ENCODE results near the gene SH3GL2. TPM values are rescaled to one million over a fixed set of nuclear protein-coding genes. Genes with fewer than 3 reads are reported as not detected.

SH3GL2 gene
- 3.6 TPM in 1 of 2 replicates, not detected in the other for total RNA-seq

GRCh38 chr9:17578911-17579793, at the start of gene SH3GL2:
Gene SH3GL2, plus strand, starts transcription at chr9:17579066.
- DNase-seq (ENCODE audit: extremely low read depth, low read depth, low spot score), result no peak

- DNase-seq (ENCODE audit: extremely low read depth, low read depth, low spot score), result no peak
Observed at GRCh38 chr9:17531642-17532254, 47.1 kb upstream of the SH3GL2 start.

GRCh38 chr9:17532461-17532860, 46.4 kb upstream of the SH3GL2 start:
- no peak for DNase-seq (ENCODE audit: extremely low read depth, low read depth, low spot score)

- no peak for DNase-seq (ENCODE audit: extremely low read depth, low read depth, low spot score)
Observed at GRCh38 chr9:17535176-17535575, 43.7 kb upstream of the SH3GL2 start.

- no peak for DNase-seq (ENCODE audit: extremely low read depth, low read depth, low spot score)
Observed at GRCh38 chr9:17536027-17536426, 42.8 kb upstream of the SH3GL2 start.

- DNase-seq (ENCODE audit: extremely low read depth, low read depth, low spot score), result no peak
Observed at GRCh38 chr9:17551023-17551422, 27.8 kb upstream of the SH3GL2 start.

- DNase-seq (ENCODE audit: extremely low read depth, low read depth, low spot score), result no peak
Observed at GRCh38 chr9:17555362-17556054, 23.4 kb upstream of the SH3GL2 start.

- DNase-seq (ENCODE audit: extremely low read depth, low read depth, low spot score), result no peak
Observed at GRCh38 chr9:17556255-17556654, 22.6 kb upstream of the SH3GL2 start.

- DNase-seq (ENCODE audit: extremely low read depth, low read depth, low spot score), result no peak
Observed at GRCh38 chr9:17556935-17557334, 21.9 kb upstream of the SH3GL2 start.

- no peak for DNase-seq (ENCODE audit: extremely low read depth, low read depth, low spot score)
Observed at GRCh38 chr9:17571825-17572224, 7.0 kb upstream of the SH3GL2 start.

- DNase-seq (ENCODE audit: extremely low read depth, low read depth, low spot score), result no peak
Observed at GRCh38 chr9:17574342-17574741, 4.5 kb upstream of the SH3GL2 start.

GRCh38 chr9:17578577-17578910, 322 bp upstream of the SH3GL2 start:
- no peak for DNase-seq (ENCODE audit: extremely low read depth, low read depth, low spot score)

GRCh38 chr9:17580119-17580518, 1.3 kb downstream of the SH3GL2 start:
- DNase-seq (ENCODE audit: extremely low read depth, low read depth, low spot score), result no peak

- DNase-seq (ENCODE audit: extremely low read depth, low read depth, low spot score), result no peak
Observed at GRCh38 chr9:17587113-17587512, 8.2 kb downstream of the SH3GL2 start.

- DNase-seq (ENCODE audit: extremely low read depth, low read depth, low spot score), result no peak
Observed at GRCh38 chr9:17588395-17588794, 9.5 kb downstream of the SH3GL2 start.

GRCh38 chr9:17588941-17589340, 10.1 kb downstream of the SH3GL2 start:
- no peak for DNase-seq (ENCODE audit: extremely low read depth, low read depth, low spot score)

GRCh38 chr9:17589771-17590170, 10.9 kb downstream of the SH3GL2 start:
- no peak for DNase-seq (ENCODE audit: extremely low read depth, low read depth, low spot score)

GRCh38 chr9:17594961-17595360, 16.1 kb downstream of the SH3GL2 start:
- no peak for DNase-seq (ENCODE audit: extremely low read depth, low read depth, low spot score)

GRCh38 chr9:17597977-17598376, 19.1 kb downstream of the SH3GL2 start:
- DNase-seq (ENCODE audit: extremely low read depth, low read depth, low spot score), result no peak

GRCh38 chr9:17600962-17601593, 22.2 kb downstream of the SH3GL2 start:
- DNase-seq (ENCODE audit: extremely low read depth, low read depth, low spot score), result no peak

GRCh38 chr9:17604556-17604955, 25.7 kb downstream of the SH3GL2 start:
- no peak for DNase-seq (ENCODE audit: extremely low read depth, low read depth, low spot score)

All from glomerular endothelial cell (primary cell).